HG03565 (cell line): ENCODE measurements around the gene C2orf80.
"Not testable (repeated sequence)": the region's sequence is repeated elsewhere in the genome, so short reads cannot be mapped to it uniquely, and the experiment has no call there.

Experiments
- ATAC-seq: cut with Tn5 transposase; IDR thresholded peaks from one replicate; pipeline ENCODE4 v1.9.1; 2021; ENCODE audit warnings: mild to moderate bottlenecking, moderate library complexity; ENCODE audit not compliant: unreplicated experiment

C2orf80 gene

GRCh38 chr2:208189810-208190503 lies at the start of gene C2orf80:
Gene C2orf80, minus strand, starts transcription at chr2:208190030. Its CDS starts 3,044 bp downstream, at chr2:208186986.
- ATAC-seq, result no peak

GRCh38 chr2:208235860-208236259 lies 46.0 kb upstream of the C2orf80 start:
- ATAC-seq, result no peak

GRCh38 chr2:208234786-208235185 lies 45.0 kb upstream of the C2orf80 start:
- no peak for ATAC-seq

- no peak for ATAC-seq
Measured at GRCh38 chr2:208228476-208228875, 38.6 kb upstream of the C2orf80 start.

- ATAC-seq, result no peak
Measured at GRCh38 chr2:208227581-208228232, 37.9 kb upstream of the C2orf80 start.

GRCh38 chr2:208224802-208225201 lies 35.0 kb upstream of the C2orf80 start:
- no peak for ATAC-seq

- ATAC-seq, result no peak
Measured at GRCh38 chr2:208222351-208222750, 32.5 kb upstream of the C2orf80 start.

- not testable (repeated sequence) for ATAC-seq
Measured at GRCh38 chr2:208221873-208222272, 32.0 kb upstream of the C2orf80 start.

GRCh38 chr2:208210688-208211451 lies 21.0 kb upstream of the C2orf80 start:
- no peak for ATAC-seq

GRCh38 chr2:208208335-208209085 lies 18.7 kb upstream of the C2orf80 start:
- ATAC-seq, result no peak

GRCh38 chr2:208207769-208208168 lies 17.9 kb upstream of the C2orf80 start:
- no peak for ATAC-seq

- ATAC-seq, result no peak
Measured at GRCh38 chr2:208204166-208204565, 14.3 kb upstream of the C2orf80 start.

GRCh38 chr2:208195531-208195930 lies 5.7 kb upstream of the C2orf80 start:
- no peak for ATAC-seq

GRCh38 chr2:208192611-208193236 lies 2.9 kb upstream of the C2orf80 start:
- ATAC-seq, result no peak

- ATAC-seq, result no peak
Measured at GRCh38 chr2:208189069-208189809, 591 bp downstream of the C2orf80 start.

- no peak for ATAC-seq
Measured at GRCh38 chr2:208186893-208187292, 2.9 kb downstream of the C2orf80 start.

GRCh38 chr2:208186465-208186864 lies 3.4 kb downstream of the C2orf80 start:
- ATAC-seq, result no peak

- ATAC-seq, result no peak
Measured at GRCh38 chr2:208183972-208184705, 5.7 kb downstream of the C2orf80 start.

- no peak for ATAC-seq
Measured at GRCh38 chr2:208183526-208183925, 6.3 kb downstream of the C2orf80 start.
